Stimulated activated CD8-positive, alpha-beta memory T cell treated with anti-CD3 and anti-CD28 coated beads, Interleukin-15, amount 100 ng/mL, for 1 hour (primary cell): Measurements from ENCODE around the gene NKD1.
"Not testable (repeated sequence)": the region's sequence is repeated elsewhere in the genome, so short reads cannot be mapped to it uniquely, and the experiment has no call there.

Experiments
- DNase-seq: peaks from one replicate; pipeline ENCODE4 v3.0.0-alpha.2; 2020; ENCODE audit warnings: low read depth

Gene NKD1

DNA sequence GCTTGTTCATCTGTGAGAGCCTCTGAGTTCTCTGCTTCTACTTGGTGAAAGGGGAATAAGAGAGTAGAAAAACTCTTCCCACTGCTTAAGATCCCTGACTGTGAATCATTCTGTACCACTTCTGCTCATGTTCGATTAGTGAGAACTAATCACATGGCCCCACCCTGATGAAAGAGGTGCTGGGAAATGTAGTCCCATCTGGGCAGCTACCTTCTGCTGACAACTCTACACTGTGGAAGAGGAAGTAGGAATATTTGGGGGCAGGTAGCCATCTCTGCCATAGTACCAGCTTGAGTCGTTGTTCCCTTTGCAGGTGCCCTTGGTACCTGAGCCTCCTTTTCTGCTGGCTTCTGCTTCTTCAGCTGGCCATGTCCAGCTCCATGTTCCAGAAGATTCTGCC, 29.9 kb downstream of the NKD1 start:
- DNase-seq: no peak

DNA sequence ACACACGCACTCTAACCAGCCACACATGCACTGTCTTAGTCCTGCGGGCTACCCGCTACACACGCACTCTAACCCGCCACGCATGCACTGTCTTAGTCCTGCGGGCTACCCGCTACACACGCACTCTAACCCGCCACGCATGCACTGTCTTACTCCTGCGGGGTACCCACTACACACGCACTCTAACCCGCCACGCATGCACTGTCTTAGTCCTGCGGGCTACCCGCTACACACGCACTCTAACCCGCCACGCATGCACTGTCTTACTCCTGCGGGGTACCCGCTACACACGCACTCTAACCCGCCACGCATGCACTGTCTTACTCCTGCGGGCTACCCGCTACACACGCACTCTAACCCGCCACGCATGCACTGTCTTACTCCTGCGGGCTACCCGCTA, 31.2 kb downstream of the NKD1 start:
- not testable (repeated sequence) for DNase-seq

DNA sequence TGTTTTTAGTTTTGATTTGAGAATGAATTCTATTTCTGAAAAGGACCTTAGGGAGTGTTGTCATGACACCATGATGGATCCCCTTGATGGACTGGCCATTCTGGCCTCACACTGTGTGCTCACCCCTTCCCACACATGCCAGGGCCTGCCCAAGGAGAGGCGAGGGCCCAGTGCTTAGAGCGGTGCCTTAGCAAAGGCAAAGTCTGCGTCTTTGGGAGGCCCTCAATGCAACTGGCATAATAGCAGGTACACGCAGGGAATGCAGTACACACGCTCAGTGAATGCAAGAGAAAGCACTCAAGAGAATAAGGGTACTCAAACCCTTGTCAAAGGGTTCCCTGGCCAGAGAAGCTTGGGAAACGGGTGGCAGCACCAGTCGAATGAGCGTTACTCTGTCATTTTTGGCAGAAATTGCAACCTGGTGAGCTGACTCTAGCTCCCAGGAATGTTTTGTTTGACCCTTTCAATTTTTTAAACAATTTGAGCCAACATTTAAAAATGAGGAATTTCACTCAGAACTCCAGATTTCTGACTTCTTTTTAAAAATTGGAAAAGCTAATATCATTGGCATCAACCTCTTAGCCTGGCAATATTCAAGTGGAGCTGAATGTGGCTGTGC, 32.1 kb downstream of the NKD1 start:
- no peak for DNase-seq

DNA sequence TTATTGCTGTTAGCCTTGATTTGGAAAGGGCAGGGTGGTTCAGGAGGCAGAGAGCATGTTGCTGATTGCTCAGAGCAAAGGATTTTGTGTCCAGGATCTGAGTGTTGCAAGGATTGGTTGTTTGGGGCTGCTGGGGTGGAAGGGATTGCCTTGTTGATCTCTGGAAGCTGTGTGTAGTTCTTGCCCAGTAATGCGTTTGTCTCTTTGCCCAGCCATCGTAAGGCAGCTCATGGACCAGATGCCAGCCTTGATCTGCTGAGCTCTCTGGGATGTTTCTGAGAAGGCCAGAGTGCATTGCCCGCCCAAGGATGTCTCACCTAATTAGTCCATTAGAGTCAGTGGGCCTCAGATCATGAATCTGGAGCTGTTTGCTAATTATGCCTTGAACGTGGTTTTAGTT, 33.6 kb downstream of the NKD1 start:
- DNase-seq: no peak

DNA sequence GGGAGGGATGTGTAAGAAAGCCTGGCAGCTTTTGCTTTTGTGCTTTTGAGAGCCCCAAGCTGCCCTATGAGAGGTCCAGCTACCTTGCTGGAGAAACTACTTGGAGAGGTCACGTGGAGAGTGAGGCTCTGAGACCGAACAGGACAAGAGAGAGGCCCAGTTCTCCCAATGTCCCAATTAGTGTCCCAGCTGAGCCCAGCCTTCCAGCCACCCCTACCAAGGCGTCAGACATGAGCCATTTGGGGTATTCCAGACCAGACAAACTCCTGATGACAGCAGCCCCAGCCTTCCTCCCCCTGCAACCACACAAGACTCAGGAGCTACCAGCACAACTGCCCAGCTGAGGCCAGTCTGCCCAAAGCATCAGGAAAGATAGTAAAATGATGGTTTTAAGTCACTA, 35.0 kb downstream of the NKD1 start:
- DNase-seq: no peak

DNA sequence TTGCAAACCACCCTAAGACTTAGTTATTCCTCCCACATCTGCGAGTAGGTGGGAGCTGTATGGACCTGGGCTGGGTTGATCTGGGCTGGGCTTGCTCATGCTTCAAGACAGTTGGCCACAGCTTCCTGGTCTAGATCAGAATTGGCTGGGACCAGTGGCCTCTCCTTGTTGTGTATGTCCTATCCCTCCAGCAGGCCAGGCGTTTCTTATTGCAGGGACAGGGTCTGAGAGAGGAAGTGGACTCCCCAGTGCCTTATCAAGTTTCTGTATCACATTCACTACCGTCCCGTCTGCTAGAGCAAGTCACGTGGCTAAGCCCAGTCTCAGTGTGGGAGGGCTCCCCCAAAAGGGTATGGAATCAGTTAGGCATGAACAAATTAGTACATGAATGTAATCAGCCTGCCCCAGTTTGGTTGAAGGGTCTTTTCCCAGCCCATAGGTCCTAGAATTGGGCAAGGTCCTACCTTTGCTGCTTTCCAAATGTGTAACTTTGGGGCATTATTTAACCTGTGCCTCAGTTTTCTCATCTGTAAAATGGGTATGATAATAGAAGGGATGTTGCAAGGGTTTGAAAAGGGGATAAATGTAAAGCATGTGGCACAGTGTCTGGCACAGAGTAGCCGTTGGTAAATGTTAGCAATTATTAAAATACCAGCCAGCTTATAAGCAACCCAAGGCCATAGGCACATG, 36.0 kb downstream of the NKD1 start:
- DNase-seq: no peak

DNA sequence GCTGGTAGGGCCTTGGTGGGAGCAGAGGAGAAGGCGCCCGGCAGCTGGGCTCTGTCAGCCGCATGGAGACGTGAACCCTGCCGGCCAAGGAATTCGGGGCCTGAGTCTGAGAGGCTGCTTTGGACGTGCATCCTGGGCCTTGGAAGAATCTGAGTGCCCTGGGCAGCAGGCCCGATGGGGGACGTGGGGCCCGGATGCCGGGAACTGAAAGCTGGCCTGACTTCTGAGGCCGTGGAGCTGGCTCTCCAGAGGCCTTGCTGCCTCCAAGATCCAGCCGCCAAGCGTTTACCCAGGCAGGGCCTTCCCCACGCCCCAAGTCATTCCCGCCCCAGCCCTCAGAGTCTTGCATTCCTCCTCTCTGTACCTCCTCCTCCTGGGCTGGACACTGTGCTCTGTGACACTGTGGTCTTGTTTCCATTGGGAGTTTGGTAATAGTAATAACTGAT, 37.2 kb downstream of the NKD1 start:
- no peak for DNase-seq

DNA sequence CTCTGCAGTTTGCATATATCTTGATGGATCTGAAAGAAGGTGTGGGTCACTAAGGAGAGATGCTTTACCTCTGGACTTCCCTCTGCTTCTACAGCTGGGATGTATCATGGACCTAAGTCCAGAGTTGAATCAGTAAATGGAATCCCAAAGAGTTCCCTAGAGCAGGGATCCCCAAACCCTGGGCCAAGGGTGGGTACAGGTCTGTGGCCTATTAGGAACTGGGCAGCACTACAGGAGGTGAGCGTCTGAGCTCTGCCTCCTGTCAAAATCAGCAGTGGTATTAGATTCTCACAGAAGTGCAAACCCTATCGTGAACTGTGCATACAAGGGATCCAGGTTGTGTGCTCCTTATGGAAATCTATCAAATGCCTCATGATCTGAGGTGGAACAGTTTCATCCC, 39.3 kb downstream of the NKD1 start:
- no peak for DNase-seq

DNA sequence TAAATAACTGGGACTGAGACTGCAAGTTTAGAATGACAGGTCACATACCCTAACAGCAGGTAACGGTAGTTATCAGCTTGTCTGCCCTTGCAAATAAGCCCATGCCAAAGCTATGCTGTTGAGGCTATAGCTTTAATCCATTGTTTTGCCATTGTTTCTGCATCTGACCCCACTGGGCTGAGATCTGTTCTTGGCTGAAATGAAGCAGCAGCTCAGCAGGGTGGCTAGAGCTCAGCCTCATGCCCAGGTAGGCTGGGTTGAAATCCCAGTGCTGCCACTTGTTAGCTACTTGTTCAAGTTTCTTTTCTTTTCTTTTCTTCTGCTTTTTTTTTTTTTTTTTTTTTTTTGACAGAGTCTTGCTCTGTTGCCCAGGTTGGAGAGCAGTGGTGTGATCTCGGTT, 40.1 kb downstream of the NKD1 start:
- no peak for DNase-seq

DNA sequence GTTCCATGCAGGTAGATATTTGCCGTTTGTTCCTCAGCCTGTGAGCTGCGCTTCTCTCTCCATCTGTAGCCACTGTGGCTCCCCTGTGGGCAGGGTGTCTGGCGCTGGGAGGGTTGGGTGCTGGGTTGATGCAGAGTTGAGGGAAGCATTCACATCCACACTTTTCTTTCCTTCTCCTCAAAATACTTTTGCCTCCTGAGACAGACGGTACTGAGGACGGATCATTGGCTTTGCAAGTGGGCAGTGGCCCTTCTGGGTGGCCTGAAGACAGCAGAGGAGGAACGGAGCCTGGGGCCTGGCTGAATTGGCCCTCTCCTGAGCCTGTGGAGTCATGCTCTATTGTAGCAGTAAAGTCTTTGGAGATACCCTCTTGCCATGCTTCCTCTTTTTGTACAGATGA, 43.0 kb downstream of the NKD1 start:
- no peak for DNase-seq

DNA sequence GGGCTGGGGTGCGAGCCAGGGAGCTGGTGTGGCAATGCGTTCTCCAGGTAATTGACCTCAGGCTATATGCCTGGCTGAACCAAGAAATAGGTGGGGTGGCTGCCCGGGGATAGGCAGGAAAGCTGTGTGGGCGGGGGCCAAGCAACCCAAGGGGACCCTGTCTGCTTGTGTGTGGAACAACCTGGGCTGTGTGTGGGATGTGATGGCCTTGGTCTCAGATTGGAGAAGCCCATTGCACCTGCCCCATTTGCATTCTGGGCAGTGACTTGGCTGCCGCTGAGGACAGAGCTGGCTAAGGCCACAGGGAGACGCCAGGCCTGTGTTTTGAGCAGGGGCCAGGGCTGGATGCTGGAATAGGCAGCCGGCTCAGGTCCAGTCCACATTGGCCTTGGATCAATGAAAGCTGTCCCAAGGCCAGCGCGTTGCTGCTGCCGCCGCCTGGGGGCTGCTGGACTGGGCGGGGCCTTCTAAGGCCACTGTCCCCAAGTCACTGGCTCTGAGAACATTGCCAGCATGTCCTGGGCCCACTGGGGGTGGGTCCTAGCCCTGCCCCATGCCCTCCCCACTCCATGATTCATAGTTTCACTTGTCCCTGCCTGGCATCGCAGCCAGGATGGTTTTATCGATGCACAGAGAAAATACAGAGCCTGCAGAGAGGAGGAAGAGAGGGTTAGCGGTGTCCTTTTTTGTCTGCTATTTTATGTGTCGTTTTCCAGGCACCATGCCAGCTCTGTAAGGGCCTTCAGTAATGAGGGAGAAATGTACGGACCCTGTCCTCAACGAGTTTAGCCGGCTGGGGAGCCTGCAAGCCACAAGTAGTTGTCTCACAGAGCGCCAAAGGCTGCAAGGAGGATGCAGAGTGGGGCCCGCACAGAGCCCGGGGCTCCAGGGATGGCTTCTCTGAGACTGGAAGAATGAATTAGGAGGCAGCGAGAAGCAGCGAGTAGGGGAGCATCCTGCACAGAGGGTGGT, 43.9 kb downstream of the NKD1 start:
- no peak for DNase-seq

DNA sequence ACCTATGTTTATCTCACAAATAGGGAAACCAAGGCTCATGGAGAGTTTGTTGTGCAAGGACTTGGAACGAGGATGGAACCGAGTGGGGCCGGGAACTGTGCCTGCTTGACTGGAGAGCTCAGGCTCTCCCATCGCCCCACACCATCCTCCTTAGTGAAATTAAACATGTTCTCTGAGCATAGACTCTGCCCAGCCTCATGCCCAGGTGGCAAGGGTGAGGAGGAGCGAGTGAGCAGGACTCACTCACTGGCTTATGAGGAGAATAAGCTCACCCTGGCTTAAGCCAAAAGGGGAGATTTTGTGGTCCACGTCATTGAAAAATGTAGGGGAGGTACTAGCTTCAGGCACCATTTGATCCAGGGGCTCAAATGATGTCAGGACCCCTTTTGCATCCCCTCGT, 44.8 kb downstream of the NKD1 start:
- DNase-seq: no peak

DNA sequence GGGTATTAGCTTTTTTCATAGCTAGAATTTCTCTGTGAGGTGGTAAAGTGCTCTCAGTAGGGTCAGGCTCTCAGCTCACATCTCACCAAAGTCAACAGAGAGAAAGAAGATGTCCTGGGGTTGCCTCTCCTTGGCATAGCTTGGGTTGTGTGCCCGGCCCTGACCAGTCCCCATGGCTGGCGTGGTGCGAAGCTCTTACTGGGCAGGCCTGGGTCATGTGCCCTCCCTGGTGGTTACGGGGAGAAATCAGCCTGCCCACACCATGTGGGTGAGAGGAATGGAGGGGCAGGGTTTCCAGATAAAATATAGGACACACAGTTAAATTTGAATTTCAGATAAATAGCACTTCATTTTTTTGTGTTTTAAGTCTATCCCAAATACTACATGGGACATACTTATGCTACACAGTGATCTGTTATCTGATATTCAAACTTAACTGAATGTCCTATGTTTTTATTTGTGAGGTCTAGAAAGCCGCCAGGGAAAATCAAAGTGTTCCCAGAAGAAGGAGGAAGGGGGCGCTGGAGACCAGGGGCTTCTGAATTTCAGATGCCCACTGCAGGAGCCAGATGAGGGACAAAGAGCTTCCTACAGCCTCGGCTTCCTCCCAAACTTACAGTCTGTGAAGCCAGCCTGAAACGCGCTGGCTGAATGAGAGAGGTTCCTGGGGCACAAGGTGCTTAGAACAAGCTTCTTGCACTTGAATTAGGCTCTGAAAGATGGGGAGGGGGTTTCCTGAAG, 45.4 kb downstream of the NKD1 start:
- DNase-seq: no peak

DNA sequence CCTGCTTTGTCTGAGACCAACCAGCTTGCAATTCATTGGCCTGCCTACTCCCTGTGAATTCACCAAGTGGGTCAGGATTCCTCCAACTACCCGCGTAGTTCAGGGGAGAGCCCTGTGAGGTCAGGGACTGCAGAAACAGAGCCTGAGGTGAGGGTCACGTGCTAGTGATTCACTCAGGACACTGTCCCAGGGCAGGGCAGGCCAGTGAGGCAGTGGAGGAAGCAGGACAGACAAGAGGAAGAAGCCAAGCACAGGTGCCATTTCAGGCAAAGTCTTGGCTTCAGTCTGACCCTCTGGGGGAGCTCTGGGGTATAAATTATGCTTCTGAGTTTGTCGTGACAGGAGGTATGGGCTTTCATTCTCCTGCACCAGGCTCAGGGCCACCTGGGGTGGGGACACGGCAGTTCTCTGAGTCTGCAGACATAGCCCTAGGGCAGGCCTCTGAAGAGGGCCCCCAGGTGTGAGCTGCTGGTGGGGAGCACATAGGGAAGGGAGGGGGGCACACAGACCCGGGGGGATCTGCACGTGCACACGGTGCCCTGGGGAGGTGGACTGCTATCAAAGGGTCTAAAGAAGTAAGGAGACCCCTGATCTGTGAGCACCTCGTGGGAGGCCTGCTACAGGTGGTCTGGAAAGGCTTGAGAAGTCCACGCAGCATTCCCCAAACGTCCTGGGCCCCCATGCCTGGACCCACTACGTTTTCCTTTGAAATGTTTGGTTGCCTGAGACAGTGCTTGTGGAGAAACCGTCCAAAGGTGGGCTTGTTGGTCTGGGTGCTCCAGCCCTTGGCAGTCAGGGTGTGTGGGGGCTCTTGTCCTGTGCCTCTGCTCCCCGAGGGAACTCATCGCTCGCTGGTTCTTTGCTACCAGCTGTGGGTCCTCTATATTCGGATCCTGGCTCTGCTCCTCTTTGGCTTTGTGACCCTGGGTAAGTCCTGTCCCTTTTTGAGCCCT, 46.4 kb downstream of the NKD1 start:
- no peak for DNase-seq

DNA sequence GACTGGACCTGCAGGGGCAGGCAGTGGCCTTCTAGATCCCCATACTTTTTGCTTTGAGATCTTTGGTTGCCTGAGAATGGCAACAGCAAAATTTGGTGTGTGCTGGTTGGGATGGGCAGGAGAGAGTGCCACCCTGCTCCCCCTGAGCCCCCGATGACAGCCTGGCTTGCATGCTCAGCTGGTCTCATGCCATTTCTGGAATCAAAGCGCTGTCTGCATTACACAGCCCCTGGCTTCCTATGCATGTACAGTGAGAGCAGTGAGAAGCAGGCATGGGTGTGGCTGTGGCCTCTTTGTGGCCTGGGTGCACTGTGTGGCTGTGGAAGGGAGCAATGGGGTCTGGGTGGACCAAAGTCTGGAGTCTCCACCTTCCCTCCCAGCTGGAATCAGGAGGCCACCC, 47.7 kb downstream of the NKD1 start:
- DNase-seq: no peak

DNA sequence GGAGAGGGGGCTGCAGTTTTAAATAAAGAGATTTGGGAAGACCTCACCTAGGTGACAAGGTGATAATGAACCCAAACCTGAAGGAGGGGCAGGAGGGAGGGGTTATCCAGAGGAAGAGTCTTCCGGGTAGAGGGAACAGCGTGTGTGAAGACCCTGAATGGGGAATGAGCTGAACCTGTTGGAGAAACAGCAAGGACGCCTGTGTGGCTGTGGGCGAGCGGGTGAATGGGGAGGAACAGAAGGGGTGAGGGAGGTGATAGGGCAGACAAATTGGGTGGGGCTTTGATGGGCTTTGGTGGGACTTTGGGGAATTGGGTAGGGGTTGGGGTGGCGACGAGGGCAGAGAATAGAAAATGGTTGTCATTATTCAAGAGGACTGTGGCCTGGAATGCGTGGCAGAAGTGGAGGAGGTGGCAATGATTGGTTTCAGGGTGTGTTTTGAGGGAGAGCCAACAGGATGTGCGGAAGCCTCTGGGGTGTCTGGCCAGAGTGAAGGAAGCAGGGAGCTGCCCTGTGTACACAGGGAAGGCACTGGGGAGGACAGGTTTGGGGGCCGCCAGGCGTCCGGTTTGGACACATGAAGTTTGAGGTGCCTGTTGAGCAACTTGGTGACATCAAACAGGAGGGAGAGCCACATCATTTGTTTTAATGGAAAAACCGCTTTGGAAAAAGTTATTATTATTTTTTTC, 48.7 kb downstream of the NKD1 start:
- no peak for DNase-seq

DNA sequence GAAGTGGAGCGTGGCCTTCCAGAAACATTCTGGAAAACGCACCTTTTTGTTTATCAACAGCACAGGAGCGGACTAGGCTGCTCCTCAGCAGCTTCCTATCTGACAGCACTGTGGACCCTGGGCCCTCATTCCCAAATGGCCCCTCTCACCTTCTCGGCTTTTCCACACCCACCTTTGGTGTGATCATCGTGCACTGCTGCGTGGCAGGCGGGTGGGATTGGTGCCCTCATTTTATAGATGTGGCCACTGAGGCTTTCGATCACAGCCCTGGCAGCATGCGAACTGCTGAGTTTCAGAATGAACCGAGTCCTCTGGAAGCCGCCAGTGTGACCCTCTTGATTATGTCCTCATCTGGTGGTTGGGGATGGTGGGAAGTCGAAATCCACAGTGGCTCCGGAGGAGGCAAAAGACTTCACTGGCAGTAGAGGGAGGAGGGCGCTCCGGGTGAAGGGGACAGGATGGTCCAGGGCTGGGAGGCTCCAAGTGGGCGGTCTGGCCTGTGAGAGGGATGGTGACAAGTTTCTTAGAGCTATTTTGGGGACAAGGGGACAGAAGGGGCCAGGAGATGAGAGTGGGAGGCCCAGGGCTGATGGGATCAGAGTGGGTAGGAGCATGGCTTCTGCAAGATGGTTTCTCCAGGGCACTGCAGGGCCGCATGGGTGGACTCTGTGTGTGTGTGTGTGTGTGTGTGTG, 49.5 kb downstream of the NKD1 start:
- no peak for DNase-seq

DNA sequence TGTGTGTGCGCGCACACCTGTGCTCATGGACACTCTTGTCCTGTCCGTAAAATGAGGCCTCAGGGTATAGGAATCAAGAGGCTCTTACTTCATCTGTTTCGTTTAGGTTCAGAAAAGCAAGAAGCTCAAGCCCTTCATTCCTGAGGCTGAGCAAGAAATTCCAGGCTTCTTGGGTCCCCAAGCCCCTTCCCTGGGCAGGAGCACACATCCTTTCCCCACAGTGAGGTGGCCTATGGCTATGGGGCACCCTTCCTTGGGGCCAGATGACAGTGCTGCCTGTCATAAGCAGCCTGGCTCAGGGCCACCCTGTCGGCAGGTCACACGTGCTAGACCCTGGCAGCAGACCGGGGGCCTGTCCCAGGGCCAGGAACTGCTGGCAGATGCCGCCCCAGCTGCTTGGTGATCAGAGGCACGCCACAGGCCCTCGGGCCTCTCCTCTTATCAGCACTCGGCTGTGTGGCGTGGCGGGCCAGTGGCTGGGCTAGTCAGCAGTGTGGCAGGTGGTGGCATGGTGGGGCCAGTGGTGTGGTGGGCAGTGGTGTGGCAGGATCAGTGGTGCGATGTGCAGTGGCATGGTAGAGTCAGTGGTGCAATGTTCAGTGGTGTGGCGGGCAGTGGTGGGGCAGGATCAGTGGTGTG, 50.2 kb downstream of the NKD1 start:
- DNase-seq: no peak

DNA sequence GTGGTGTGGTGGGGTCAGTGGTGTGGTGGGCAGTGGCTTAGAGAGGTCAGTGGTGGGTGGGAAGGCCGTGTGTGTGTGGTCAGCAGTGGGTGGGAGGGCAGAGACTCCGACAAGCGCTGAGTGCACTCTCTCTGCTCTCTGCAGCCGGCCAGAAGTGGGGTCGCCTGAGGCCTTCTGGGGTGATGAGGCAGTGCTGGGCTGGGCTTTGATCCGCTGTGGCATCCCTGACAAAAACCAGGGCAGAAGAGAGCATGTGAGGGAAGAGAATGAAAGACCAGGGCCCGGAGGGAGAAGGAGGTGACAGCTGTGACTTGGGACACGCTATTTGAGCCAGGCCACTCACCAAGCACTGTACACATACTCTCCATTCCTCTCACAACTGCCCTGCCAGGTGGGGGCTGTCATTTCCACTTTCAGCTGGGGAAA, 50.8 kb downstream of the NKD1 start:
- no peak for DNase-seq
